IPS DF 4.7 (cell line): ENCODE measurements around the gene NEB.
"Not testable (repeated sequence)": the region's sequence is repeated elsewhere in the genome, so short reads cannot be mapped to it uniquely, and the experiment has no call there.

Experiments used
- DNase-seq: peaks from one replicate; pipeline ENCODE4 v3.0.0-alpha.2; 2013; ENCODE audit warnings: low spot score; ENCODE audit errors: extremely low read depth

The NEB gene

DNA sequence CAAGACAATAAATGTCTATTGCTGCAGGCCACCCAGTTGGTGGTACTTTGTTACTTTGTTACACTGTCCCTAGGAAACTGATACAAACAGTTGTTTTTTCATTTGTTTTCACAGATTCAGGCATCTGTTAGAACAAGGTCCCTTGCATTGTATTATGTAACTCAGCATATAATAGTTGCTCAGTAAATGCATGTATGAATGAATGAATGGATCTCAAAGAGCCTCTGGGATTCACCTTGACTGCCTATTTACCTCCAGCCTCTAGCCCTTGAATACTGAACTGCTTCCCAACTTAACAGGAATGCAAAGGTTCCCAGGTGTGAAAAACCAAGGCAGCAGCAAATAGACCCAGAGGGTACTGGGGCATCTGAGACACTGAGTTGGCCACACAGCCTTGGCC, 27.4 kb upstream of the NEB start:
- DNase-seq = no peak

DNA sequence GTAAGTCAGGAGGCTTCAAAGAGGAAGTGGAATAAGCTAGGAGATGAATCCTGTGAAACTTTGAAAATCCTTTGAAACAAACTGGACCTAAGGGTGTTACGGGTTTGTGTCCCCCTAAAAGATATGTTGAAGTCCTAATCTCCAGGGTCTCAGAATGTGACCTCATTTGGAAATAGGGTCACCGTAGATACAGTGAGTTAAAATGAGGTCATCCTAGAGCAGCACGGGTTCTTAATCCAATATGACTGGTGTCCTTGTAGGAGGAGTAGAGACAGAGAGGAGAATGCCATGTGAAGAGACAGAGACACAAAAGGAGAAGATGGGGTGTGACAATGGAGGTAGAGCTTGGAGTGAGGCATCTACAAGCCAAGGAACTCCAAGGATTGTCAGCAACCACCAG, 26.9 kb upstream of the NEB start:
- no peak for DNase-seq

GRCh38 chr2:151760139-151760650, 25.9 kb upstream of the NEB start:
- DNase-seq = no peak

DNA sequence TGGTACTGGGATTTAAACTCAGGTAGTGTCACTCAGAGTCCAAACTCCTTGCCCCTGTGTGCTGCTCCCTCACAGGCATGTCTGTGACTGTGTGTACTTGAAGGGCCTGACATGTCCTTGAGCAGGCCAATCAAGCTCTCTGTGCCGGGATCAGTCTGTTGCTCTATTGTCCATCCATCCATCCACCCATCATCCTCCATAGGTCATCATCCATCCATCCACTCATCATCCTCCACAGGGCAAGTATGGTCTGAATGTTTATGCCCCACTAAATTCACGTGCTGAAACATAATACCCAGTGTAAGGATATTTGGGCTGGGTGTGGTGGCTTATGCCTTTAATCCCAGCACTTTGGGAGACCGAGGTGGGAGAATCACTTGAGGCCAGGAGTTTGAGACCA, 24.5 kb upstream of the NEB start:
- DNase-seq = no peak

- no peak for DNase-seq
Observed at GRCh38 chr2:151757861-151758260, 23.6 kb upstream of the NEB start.

GRCh38 chr2:151756820-151757219, 22.5 kb upstream of the NEB start:
- DNase-seq = no peak

- no peak for DNase-seq
Observed at GRCh38 chr2:151754253-151754897, 20.1 kb upstream of the NEB start.

DNA sequence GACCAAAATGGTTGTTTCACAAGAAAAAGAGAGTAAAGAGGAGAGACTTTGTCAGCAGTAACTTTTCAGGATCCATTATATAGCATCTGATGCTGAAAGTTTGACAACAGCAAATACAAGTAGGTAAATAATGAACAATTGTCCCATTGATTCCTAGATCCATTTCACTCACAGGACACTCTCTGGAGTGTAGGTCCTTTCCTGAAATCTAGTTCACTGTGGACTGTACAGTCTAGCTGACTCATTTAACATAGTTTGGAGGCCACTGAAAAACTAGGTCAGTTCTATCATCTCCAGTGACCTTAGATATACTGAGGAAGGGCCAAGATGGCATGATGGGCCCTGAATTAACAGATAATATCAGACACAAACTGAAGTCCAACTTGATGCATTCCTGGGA, 19.3 kb upstream of the NEB start:
- no peak for DNase-seq

DNA sequence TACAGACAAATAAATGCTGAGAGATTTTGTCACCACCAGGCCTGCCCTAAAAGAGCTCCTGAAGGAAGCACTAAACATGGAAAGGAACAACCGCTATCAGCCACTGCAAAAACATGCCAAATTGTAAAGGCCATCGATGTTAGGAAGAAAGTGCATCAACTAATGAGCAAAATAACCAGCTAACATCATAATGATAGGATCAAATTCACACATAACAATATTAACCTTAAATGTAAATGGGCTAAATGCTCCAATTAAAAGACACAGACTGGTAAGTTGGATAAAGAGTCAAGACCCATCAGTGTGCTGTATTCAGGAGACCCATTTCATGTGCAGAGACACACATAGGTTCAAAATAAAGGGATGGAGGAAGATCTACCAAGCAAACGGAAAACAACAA, 11.0 kb upstream of the NEB start:
- not testable (repeated sequence) for DNase-seq

- DNase-seq = no peak
Observed at GRCh38 chr2:151730262-151730975, 3.9 kb downstream of the NEB start.

DNA sequence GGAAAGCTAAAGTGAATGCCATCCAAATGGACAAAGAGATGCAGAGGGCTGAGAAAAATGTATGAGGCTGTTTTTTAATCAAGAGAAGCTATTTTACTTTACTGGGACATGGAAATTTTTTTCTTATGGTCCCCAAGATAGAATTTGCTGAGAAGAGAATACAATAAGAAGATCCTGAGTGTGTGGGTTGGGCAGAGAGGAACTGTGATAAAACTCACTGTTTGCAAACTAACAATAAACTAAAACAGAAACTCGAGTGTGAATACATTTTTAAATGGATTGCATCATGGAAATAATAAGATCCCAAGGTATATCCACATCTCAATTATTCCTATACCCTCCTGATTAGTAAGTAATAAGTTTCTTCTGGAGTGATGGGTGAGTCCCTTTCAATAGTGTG, 4.4 kb downstream of the NEB start:
- no peak for DNase-seq

- DNase-seq = no peak
Observed at GRCh38 chr2:151729415-151729811, 4.9 kb downstream of the NEB start.

DNA sequence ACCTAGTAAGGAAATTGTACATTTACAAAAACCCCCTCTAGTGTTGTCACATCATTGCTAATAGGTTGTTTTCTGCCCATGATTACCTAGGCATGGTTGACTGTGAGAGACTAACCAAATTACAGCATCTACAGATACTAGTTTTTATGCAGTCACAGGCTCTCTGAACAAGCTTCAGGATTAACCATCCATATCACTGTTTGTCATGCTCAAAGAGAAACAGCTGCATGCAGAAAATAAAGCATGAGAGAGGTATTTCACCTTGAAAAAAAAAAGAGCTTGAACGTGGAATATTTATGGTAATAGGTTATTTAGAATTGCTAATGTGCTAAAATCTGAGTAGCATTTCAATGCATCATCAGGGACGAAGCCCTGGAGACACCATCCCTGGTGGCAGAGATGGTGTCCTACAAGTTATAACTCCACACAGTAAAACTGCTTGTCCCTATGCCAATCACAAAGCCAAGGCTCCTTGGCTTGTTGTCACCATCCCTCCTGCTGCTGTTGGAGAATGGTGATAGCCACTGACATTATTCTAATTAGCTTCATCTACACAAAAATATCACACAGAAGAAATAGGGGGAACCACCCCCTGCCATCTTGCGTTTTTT, 5.4 kb downstream of the NEB start:
- no peak for DNase-seq

DNA sequence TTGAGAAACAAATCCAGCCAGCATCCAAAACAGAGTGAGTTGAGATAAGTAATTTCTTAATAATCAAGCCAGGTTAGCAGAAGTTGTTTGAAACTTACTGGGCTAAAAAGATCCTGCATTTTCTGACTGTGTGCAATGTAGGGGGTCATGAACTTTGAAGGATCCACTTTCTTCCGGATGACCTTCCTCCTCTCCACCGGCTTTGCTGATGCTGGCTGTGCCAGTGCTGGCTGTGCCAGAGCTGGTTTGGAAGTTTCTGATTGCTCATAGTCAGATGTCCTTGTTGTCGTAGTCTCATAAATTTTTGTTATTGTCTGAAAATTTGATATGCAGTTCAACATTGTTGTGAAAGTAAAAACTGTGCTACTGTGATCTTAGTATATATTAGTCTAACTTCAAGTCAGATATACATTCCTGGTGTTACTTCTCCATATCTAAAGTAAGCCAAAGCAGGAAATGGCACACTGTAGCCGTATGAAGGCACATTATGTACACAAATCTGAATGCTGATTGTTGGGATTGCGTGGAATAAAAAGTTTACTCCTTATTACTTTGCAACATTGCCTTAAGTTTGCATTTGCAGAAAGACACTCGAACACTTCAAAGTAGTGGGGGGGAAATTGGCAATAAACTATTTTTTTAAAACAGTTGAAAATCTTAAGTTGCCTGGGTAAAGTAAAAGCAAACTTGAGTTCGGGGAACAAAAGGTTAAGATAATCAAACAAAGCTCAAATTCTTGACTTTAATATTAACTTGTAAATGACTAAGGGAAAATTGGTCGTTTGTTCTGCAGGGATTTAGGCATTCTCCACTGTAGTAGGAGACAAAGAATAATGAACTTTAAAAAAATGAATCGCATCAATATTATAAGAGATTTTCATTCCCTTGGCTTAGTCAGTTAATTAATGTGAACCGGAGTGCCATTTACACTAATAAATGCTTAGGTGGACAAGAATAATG, 6.4 kb downstream of the NEB start:
- no peak for DNase-seq

DNA sequence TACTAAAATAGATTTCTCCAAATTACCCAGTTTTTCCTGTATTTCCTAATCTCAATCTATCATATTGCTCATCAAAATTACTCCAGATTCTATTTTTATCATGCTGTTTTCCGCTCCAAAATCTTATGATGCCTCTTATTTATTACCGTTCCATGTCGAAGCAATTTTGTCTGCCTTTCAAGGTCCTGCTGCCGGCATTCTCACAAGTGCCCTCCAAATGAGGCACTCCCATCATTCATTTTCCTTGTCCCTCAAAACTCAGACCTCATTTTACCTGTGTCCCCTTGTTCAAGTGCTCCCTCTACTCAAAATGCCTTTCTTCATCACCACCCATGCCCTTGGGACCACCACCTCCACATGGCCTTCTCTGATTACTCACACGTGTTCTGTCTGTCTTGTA, 13.1 kb downstream of the NEB start:
- no peak for DNase-seq

- no peak for DNase-seq
Observed at GRCh38 chr2:151720521-151720920, 13.8 kb downstream of the NEB start.

DNA sequence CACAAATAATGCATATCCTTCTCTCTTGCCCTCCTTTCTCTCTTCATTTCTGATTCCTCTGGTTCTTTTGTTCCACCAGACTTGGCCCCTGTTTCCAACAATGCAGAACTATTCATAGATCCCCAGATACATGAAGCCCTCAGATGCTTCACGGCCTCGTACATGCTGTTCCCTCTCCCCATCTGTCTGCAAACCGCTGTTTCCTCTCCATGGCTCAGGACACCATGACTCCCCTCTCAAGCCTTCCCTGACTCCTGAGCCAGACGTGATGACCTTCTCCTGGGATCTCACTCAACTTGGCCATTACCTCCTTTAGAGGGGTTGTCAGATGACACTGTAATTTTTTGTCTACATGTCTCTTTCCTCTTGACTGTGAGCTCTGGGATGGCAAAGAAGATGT, 15.5 kb downstream of the NEB start:
- DNase-seq = no peak

GRCh38 chr2:151718247-151718646, 16.0 kb downstream of the NEB start:
- DNase-seq = no peak

DNA sequence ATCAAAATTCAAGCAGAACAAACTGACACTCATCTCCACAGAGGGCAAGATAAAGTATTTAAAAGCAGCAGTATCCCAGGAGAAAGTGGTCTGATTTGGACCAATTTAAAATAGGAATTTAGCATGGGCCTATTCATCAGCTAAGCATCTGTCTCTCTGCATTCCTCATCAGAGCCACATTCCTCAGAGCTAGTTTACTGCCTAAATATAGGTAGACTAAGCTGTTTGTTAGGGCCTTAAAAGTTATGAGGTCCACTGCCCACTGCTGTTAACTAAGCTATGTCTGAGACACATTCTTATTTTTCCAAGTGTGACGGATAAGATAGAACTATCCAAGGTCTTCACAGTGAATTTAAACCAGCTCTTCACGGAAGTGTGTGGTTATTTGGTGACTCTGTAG, 17.6 kb downstream of the NEB start:
- no peak for DNase-seq

- DNase-seq = no peak
Observed at GRCh38 chr2:151713291-151713903, 20.9 kb downstream of the NEB start.

GRCh38 chr2:151711025-151711424, 23.3 kb downstream of the NEB start:
- DNase-seq = no peak
